Stomach smooth muscle (tissue), 2 donors: ENCODE data around the gene DAAM1.
A peak's percentile ranks its signal among the peaks of the same experiment; 100 is the strongest.

Experiments
- H3K27ac ChIP-seq: one replicate; pipeline ENCODE4 v1.7.0; 2013; ENCODE audit warnings: mild to moderate bottlenecking, low read length, inconsistent platforms
- H3K27me3 ChIP-seq, 2 donors: one replicate each; pipeline ENCODE4 v1.7.0; 2013; ENCODE audit warnings: low read length in 2 of 2; ENCODE audit not compliant: insufficient read depth in 2 of 2, control insufficient read depth in 1 of 2
- H3K36me3 ChIP-seq, 2 donors: one replicate each; pipeline ENCODE4 v1.7.0; 2013; ENCODE audit warnings: low read length in 2 of 2; ENCODE audit not compliant: control insufficient read depth in 2 of 2, insufficient read depth in 2 of 2
- H3K4me1 ChIP-seq: one replicate; pipeline ENCODE4 v1.7.0; 2013; ENCODE audit warnings: low read length; ENCODE audit not compliant: control insufficient read depth, insufficient read depth
- H3K4me3 ChIP-seq, 2 donors: one replicate each; pipeline ENCODE4 v1.7.0; 2013; ENCODE audit warnings: low read length in 2 of 2
- H3K9ac ChIP-seq, 2 donors: one replicate each; pipeline ENCODE4 v1.7.0; 2013; ENCODE audit warnings: low read length in 2 of 2, mild to moderate bottlenecking in 1 of 2
- H3K9me3 ChIP-seq, 2 donors: one replicate each; pipeline ENCODE4 v1.7.0; 2013; ENCODE audit warnings: low read length in 2 of 2; ENCODE audit not compliant: control insufficient read depth in 2 of 2
- donor health status: healthy.
- donor health status: Pancreatic carcinoma.

The DAAM1 gene

DNA sequence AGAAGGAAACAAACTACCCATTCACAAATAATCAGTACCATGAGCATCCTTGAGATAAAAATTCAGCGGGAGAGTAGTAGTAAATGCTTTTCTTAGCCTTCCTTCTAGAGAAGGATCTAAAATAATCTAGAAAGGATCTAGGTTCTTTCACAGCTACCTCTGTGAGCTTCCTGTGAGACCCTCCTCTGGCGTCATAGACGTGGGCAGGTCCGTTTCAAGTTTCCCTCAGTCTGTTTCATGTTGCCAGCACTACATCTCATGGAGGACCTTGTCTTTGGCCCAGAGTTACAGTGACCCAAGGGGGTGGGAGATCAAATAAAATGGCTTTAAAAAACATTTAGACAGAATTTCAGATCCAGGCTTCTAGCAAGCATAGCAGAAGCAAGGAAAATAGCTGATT lies 13.6 kb downstream of the DAAM1 start:
- Histone ChIP-seq H3K9me3 (no peaks in the 10 kb centered on the region), H3K27me3 (no peaks in the 10 kb centered on the region), H3K9ac (no peak overlapping the region), H3K27ac (no peak overlapping the region), H3K4me1 (peaks cover 26% of the 10 kb centered on the region), H3K4me3 (no peak overlapping the region), H3K36me3 (no peaks in the 10 kb centered on the region)

DNA sequence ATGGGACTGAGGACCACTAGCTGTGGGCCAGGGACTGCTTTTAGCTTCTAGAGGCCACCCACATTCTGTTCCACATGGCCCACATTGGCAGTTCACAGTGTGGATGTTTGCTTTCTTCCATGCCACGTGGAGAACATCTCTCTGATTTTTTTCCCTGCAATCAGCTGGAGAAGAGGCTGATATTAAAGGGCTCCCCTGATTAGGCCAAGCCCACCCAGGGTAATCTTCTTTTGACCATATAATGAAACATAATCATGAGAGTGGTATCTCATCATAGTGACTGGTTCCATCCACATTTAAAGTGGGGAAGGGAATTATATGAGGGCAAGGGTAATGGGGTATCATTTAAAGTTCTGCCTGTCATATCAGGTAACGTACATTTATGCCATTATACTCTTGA lies 15.8 kb downstream of the DAAM1 start:
- no peak overlapping the region for H3K27ac ChIP-seq
- no peaks in the 10 kb centered on the region for H3K27me3 ChIP-seq
- no peak overlapping the region for H3K9ac ChIP-seq
- H3K4me1 ChIP-seq, result peaks cover 20% of the 10 kb centered on the region
- H3K36me3 ChIP-seq, result no peaks in the 10 kb centered on the region
- H3K9me3 ChIP-seq, result no peaks in the 10 kb centered on the region
- no peak overlapping the region for H3K4me3 ChIP-seq

GRCh38 chr14:59206892-59207291 lies 18.4 kb downstream of the DAAM1 start:
- Histone ChIP-seq H3K4me1 (peaks cover 19% of the 10 kb centered on the region), H3K27me3 (no peaks in the 10 kb centered on the region)

DNA sequence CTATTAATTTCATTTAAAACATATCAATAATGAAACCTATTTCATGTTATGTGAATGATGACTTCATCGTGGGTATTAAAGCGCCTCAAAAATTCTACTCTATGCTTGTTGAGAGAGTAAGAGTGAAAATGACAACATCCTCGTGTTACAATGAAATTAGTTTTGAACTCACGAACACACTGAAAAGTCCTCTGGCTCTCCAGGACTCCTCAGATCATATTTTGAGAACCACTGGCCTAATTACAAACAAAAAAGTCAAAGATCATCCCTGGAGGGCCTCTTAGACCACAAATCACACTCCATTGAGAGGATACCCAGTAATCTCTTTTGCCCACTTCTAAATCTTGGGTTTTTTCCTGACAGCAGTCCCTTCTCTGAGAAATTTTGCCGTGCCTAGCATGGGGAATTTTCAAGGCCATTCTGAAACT lies 19.1 kb downstream of the DAAM1 start:
- no peaks in the 10 kb centered on the region for H3K36me3 ChIP-seq
- no peaks in the 10 kb centered on the region for H3K9me3 ChIP-seq
- H3K4me3 ChIP-seq, result no peak overlapping the region
- no peak overlapping the region for H3K9ac ChIP-seq
- H3K4me1 ChIP-seq, result peaks cover 24% of the 10 kb centered on the region
- H3K27me3 ChIP-seq, result no peaks in the 10 kb centered on the region
- no peak overlapping the region for H3K27ac ChIP-seq

More at GRCh38 chr14:59206892-59207291, 18.4 kb downstream of the DAAM1 start:
- no peaks in the 10 kb centered on the region for H3K36me3 ChIP-seq
- no peak overlapping the region for H3K9ac ChIP-seq
- no peaks in the 10 kb centered on the region for H3K9me3 ChIP-seq
- no peak overlapping the region for H3K4me3 ChIP-seq
- no peak overlapping the region for H3K27ac ChIP-seq

DNA sequence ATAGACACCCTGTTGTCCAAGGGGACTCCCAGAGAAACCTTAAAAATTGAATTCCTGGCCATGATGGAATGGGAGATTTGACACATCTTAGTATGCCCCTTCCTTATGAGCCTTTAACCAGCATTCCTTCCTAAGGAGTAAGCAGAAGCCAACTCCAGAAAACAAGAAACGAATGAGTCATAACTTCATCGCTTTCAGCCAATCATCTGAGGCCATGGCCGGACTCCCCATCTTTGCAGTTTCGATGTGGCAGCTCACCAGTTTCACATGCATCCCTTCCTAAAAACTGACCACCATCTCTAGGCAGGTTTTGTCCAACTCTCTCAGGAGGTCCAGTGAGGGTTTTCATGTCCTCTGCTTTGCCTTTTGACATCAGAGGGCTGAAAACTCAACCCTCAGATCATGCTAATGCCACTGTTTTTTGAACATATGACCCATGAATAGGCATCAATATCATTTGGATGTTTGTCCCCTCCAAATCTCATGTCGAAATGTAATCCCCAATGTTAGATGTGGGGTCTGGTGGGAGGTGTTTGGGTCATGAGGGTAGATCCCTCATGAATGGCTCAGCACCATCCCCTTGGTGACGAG lies 19.9 kb downstream of the DAAM1 start:
- no peak overlapping the region for H3K27ac ChIP-seq
- no peaks in the 10 kb centered on the region for H3K9me3 ChIP-seq
- no peak overlapping the region for H3K9ac ChIP-seq
- H3K4me3 ChIP-seq, result no peak overlapping the region
- H3K27me3 ChIP-seq, result no peaks in the 10 kb centered on the region
- no peaks in the 10 kb centered on the region for H3K36me3 ChIP-seq
- H3K4me1 ChIP-seq, result peaks cover 28% of the 10 kb centered on the region

DNA sequence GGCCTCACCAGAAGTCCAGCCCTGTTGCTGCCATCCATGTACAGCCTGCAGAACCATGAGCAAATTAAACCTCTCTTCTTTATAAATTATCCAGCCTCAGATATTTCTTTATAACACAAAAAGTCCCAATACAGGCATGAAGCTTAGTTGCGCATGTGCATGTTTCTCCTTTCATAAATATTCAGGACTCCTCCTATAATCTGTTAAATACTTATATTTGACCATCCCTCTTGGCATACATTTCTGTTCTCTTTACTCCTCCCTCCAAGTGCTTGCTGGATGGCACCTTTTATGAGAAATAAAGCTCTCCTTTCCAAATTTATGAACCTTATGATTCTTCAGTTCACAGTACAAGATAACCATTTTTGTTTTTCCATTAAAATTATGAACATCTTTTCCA lies 20.5 kb downstream of the DAAM1 start:
- no peaks in the 10 kb centered on the region for H3K9me3 ChIP-seq
- no peak overlapping the region for H3K9ac ChIP-seq
- peaks cover 33% of the 10 kb centered on the region for H3K4me1 ChIP-seq
- H3K27ac ChIP-seq, result no peak overlapping the region
- no peaks in the 10 kb centered on the region for H3K27me3 ChIP-seq
- no peak overlapping the region for H3K4me3 ChIP-seq
- no peaks in the 10 kb centered on the region for H3K36me3 ChIP-seq

DNA sequence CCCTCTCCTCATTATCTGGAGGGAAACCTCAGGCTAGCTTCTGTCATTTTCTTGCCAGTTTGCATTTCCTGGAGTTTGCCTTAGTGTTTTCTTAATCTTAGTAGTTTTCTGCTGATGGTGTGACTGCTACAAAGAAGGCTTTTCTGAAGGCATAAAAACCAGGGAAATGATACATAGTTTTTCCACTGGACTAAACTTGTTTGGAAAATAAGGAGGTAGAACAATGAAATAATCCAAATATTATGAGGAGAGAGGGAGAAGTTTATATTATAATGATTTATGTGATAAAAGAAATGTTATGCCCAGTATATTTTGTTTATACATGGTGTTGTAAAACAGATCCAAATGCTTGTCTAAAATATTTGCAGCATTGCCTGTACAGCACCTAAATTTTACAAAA lies 22.2 kb downstream of the DAAM1 start:
- no peaks in the 10 kb centered on the region for H3K27me3 ChIP-seq
- H3K36me3 ChIP-seq, result no peaks in the 10 kb centered on the region
- H3K27ac ChIP-seq, result peak overlapping the region; percentile 18
- H3K4me1 ChIP-seq, result peaks cover 38% of the 10 kb centered on the region
- peak overlapping the region in 1 of 2 donors; percentile 1 for H3K4me3 ChIP-seq
- H3K9me3 ChIP-seq, result no peaks in the 10 kb centered on the region
- H3K9ac ChIP-seq, result peak overlapping the region in 1 of 2 donors; percentile 29

DNA sequence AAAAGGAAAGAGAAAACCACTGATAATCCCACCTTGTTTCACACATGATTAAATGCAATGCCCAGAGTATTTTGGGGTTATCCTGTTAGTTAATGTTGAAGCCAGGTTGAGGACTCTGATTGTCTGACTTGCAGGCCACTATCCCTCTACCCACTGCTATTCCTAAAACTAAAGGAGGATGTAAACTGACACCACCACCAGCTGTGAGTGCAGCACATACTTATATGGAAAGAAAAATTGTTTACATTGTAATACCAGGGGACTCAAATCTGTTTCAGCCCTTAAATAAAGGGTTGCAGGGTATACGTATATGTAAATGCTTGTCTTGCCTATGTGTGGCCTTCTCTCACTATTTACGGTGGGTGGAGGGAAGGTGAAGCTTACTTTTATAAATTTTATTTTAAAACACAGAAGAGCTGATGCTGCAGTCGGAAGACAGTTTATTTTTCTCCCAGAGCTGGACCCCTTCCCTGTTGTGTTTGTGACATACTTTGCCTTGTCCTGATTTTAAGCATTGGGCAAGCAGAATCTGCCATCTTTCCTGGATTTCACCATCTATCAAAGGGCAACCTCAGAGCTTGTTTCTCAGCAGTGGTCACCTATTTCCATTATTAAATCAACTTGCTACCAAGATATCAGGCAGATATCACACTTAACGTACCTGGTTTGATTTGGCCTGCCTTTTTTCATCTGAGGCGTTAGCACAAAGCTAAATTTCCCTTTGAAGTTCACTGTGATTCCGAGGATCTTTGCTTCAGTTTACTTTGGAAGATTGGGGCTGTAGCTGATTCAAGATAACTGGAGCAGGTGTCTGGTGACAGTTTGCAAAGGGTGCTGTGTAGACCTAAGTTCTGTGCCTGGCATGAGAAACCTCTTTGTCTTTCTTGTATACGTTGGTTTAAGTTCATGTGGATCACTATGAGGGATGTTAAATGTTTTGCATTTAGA lies 25.2 kb downstream of the DAAM1 start:
- no peaks in the 10 kb centered on the region for H3K9me3 ChIP-seq
- H3K4me1 ChIP-seq, result peaks cover 54% of the 10 kb centered on the region
- H3K27ac ChIP-seq, result peak overlapping the region; percentile 53
- peak overlapping the region in 1 of 2 donors; percentile 22 for H3K9ac ChIP-seq
- H3K36me3 ChIP-seq, result no peaks in the 10 kb centered on the region
- H3K4me3 ChIP-seq, result no peak overlapping the region
- H3K27me3 ChIP-seq, result no peaks in the 10 kb centered on the region

DNA sequence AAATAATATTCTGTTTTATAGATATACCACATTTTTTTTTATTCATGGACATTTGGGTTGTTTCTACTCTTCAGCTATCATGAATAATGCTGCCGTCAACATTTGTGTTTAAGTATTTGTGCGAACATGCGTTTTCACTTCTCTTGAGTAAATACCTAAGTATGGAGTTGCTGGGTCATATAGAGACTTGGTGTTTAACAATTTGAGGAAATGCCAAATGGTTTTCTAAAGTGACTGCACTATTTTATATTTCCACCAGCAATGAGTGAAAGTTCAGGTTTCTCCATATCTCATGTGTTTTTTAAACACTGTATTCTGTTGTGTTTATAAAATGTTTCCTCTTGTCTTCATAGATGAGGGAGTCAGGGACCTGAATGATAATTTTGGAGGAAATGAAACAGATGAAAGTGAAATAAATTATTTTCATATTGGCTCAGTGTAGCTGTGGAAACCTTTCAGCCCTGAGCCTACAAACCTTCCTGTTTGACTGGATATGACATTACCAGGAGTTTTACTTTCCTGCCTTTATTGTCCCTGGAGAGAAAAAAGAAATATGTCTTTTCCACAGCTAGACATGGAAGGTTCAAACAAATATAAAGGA lies 26.3 kb downstream of the DAAM1 start:
- Histone ChIP-seq H3K4me3 (no peak overlapping the region), H3K27ac (no peak overlapping the region), H3K4me1 (peaks cover 56% of the 10 kb centered on the region), H3K9ac (no peak overlapping the region), H3K9me3 (no peaks in the 10 kb centered on the region), H3K27me3 (no peaks in the 10 kb centered on the region), H3K36me3 (no peaks in the 10 kb centered on the region)

DNA sequence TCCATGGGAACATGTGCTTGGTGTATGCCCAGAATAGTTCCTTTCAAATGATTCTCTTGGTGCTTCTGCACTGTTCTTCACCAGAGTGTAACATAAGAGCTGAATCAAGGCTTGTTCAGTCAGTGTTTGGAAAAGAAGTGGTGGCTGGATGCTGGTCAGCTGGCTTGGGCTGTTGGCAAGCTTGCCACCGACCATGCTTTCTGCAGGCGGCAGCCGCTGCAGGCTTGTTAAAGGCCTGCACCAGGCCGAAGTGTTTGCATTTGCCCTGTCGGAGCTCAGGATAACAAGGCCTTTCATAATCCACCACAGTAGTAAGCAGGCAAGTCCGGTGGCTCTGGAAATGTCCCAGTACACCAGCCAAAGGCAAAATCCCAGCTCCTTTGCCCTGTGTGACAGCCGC lies 26.9 kb downstream of the DAAM1 start:
- peak overlapping the region; percentile 61 for H3K27ac ChIP-seq
- peak overlapping the region in 1 of 2 donors; percentile 43 for H3K9ac ChIP-seq
- H3K9me3 ChIP-seq, result no peaks in the 10 kb centered on the region
- no peak overlapping the region for H3K4me3 ChIP-seq
- H3K36me3 ChIP-seq, result no peaks in the 10 kb centered on the region
- H3K27me3 ChIP-seq, result no peaks in the 10 kb centered on the region
- peaks cover 56% of the 10 kb centered on the region for H3K4me1 ChIP-seq
